Posterior vena cava (tissue), 2 donors: ENCODE measurements around the gene CABP4. TPM values are rescaled to one million over a fixed set of nuclear protein-coding genes. Genes with fewer than 3 reads are reported as not detected.
A peak's percentile ranks its signal among the peaks of the same experiment; 100 is the strongest.
"Not testable (repeated sequence)": the region's sequence is repeated elsewhere in the genome, so short reads cannot be mapped to it uniquely, and the experiment has no call there.

Experiments
- DNase-seq: peaks from one replicate; pipeline ENCODE4 v3.0.0-alpha.2; 2020; ENCODE audit warnings: low spot score
- intact Hi-C, 2 donors: fragments of 100-400 bp; cut with DNase I; formaldehyde crosslinking; loops; one replicate each; pipeline versions ENCODE4 v1.14.1 to v1.14.2; 2022 to 2023
- total RNA-seq, 2 donors: library from RNA; stranded (reverse); fragmentation: NEBNext Ultra II Directional; extraction: Animal tissue kit (Norgen Biotek cat#: 25700); gene quantifications; one replicate each; pipeline ENCODE4 v1.2.1, GENCODE V29; 2021
- donor health status: DM: yes; HTN: yes; CAD: no.
- donor health status: DM: yes; HTN: yes; CAD: no.

CABP4 gene
- total RNA-seq, 2 donors from 2014 or later = 1.2 to 2.2 TPM

DNA sequence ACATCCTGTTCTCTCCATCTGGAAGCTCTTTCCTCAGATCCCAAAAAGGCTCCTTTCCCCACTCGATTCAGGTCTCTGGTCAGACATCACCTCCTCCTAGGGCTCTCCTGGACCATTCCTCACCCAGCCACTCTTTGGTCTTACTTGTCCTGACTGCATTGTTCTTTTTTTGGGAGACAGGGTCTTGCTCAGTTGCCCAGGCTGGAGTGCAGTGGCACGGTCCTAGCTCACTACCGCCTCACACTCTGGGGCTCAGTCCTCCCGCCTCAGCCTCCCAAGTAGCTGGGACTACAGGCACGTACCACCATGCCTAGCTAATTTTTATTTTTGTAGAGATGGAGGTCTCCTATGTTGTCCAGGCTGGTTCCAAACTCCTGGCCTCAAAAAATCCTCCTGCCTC, 9.6 kb upstream of the CABP4 start:
- intact Hi-C loops = no loop called here
- no peak for DNase-seq

DNA sequence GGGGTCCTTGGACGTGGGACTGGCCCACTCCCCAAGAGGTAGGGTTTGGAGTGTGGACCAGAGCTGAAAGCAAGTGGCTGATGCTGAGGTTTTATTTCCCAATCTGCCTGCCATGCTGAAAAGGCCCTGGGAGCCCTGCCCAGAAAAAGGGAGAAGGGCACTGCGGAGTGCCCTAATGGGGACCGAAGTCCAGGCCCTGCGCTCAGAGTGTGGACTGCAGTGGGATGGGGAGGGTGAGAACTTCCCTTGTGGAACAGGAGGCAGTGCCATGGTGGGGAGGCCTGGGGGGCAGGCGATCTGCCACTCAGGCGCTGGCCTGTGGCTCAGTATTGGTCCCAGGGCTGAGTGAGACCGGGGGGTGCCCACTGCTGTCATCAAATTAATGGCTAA, 6.9 kb upstream of the CABP4 start:
- intact Hi-C loops = no loop called here
- no peak for DNase-seq

DNA sequence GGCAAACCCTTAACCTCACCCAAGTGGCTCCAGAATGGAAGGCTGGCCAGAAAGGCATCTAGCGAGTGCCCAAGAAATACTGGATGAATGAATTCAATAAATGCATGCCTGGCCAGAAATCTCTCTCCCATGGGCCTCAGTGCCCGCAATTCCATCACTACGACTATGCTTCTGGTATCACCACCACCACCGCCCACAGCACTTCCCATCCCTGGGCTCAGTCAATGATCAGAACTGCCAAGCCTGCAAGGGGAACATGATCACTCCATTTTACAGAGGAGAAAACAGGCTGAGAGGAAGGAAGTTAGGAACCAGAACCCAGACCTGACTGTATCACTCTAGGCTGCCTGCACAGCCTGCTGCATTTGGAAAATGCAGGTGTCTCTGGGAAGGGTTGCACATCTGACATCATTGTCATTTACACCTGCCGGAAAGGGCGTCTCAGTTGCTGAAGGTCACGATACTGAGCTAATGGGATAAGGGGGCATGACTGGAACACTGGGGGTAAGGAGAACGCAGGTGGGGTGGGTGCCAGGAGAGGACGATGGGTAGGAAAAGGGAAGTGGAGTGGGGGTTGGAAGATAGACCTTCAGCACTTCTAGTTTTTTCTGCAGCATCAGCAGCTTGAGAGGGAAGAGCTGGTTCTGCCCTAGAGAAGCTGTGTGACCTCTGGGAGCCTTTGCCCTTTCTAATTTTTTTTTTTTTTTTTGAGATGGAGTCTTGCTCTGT, 5.9 kb upstream of the CABP4 start:
- DNase-seq = no peak
- intact Hi-C loops = no loop called here

DNA sequence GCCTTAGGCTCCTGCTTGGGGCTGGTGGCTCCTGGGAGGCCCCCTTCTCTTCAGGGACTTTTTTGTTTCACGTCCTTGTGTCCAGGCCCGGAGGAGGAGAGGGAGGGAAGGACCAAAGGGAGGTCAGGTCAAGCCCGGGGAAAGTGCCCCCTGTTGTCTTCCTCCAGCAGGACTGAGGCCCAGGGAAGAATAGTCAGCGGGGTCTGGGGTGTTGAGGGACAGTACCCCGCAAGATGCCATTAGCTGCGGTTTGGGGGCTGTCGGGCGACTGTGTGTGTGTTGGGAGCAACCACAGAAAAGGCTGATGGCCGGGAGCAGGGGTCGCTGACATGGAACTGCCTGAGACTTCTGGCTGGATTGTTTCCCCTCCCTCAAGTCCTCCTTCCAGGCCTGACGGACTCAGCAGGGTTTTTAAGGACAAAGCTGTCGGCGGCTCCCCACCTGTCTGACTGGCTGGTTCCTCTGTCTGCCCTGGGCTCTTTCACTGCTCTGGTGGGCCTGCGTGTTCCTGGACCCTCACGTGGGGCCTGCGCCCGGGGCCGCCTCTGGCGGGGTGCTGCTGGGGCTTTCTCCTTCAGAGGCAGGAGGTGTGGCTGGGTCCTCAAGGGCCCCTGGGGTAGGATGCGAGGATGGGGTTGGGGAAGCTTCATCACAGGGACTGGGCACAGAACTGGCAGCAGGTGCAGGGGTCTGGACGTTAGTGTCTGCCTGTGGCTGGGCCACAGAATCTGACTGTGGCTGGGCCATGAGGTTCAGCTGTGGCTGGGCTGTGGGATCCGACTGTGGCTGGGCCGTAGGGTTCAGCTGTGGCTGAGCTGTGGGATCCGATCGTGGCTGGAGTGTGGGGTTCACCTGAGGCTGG, 4.1 kb upstream of the CABP4 start:
- intact Hi-C loops = no loop called here

DNA sequence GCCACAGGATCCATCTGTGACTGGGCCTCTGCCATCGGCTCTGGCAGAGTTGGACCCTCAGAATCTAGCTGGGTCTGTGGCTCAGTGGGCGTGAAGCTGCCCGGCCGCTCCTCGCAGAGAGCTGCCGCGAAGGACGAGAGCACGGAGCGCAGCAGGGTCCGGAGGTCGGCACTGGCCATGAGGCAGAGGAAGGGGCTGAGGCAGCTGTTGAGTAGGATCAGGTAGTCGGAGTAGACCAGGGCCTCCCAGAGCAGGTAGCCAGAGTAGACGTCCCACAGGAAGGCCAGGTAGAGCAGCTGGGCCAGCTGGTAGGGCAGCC, 3.5 kb upstream of the CABP4 start:
- intact Hi-C loops = no loop called here
- no peak for DNase-seq

More for the DNA sequence above, 4.1 kb upstream of the CABP4 start:
- DNase-seq = no peak

DNA sequence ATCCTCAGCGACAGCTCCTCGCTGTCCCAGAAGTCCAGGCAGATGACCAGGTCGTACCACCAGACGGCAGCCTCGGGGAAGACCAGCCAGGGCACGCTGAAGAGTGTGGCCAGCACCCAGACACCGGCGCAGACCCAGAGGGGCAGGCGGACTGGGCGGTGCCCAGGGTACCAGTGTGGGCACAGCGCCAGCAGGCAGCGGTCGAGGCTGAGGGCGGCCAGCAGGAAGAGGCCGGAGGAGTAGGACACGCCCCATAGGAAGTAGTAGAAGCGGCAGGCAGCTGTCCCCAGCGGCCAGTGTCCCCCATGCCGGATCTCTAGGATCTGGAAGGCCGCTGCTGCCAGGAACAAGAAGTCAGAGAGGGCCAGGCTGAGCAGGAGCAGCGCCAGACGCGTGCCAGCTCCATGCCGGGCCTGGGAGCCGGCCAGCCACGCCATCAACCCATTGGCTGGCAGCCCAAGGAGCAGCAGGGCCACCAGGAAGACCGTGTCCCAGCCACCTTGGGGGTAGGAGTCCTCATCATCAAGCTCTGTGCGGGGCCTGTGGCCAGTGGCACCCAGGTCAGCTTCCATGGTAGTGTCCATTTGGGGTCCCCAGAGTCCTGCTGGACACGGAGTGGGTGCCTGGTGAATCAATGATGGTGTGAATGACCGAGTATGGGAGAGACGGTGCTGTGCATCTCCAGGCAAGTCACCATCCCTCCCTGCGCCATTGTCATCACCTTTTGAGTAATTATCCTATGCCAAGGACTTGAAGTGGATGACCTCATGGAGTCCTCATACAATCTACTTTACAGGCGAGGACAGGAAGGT, 2.8 kb upstream of the CABP4 start, which contains the start of gene GPR152:
GPR152 (minus strand) TSS at position 589 of the 812 bp plus-strand sequence; CDS start at position 584, 5 bp downstream.
- DNase-seq = no peak

DNA sequence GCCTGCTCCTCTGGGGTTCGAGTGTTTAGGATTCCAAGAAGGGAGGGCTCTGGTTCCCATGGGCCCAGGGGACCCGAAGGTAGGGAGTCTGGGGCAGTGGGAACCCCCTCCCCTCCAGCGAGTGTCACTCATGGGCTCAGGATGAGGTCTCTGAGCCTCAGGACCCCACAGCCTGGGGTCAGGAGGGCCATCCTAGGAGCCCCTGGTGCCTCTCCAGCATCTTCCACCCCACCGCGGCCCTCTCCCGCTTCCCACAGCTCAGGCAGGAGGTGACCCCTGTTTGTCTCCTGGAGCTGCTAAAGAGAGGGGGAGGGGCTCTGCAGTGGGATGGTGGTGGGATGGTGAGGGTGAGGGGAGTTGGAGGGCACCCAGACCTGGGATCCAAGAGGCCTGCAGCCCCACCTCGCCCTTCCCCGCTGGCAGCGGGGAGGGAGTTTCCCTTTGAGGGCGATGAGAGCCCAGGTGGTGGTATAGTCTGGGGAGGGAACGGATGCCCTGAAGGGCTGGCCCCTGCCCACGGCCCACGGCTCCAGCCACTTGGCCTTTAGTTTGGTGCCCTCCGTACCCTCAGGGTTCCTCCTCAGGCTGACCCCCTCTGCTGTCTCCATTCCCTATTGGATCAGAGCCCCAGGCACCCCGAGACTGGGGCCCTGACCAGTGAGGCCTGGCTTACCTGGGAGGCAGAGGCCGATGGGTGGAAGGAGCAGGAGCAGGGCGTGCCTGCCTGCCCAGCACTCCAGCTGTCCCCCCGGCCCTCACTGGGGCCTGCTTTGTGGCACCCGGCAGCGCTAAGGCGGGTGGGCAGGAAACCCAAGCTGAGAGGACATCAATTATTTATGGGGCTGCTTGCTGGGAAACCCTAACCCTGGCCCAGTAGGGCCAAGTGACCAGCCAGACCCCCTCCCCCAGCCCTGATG, 1.1 kb upstream of the CABP4 start:
- intact Hi-C loops = no loop called here
- no peak for DNase-seq

More for the DNA sequence above, 2.8 kb upstream of the CABP4 start, which contains the start of gene GPR152:
- intact Hi-C loops = no loop called here

DNA sequence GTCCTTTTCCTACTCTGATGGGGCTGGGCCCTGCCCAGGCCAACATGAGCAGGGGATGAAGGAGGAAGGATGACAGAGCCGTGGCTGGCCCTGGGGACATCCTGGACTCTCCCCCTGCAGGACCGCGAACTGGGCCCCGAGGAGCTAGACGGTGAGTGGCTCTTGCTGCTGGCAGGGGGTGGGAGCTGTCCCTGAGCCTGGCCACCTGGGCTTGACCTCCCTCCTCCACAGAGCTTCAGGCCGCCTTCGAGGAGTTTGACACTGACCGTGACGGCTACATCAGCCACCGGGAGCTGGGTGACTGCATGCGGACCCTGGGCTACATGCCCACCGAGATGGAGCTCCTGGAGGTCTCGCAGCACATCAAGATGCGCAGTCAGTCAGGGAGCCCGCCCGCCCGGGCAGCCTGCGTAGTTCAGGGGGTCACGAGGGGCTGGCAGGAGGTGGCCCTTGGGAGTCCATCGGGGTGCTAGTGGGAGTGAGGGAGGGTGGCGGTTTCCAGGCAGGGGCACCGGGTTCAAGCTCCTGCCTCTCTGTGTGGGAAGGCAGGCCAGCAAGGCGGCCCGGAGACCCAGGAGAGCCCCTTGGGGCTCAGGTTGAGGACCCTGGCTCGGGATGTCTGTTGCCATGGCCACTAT, 1.0 kb downstream of the CABP4 start:
- intact Hi-C loops = no loop called here
- no peak for DNase-seq

DNA sequence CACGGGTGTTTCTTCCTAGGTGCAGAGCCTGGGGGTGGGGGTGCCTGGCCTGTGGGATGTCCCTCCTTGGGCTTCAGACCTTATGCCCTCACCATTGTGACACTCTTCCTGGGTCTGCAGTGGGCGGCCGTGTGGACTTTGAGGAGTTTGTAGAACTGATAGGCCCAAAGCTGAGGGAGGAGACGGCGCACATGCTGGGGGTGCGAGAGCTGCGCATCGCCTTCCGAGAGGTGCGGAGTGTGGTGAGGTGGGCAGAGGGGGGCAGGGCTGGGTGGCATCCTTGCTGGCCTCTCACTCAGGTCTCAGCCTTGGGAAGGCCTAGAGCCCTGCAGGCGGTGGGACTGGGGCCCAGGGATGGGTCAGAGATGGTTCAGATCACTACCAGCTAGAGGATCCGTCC, 2.3 kb downstream of the CABP4 start:
- intact Hi-C loops = no loop called here
- DNase-seq = no peak

DNA sequence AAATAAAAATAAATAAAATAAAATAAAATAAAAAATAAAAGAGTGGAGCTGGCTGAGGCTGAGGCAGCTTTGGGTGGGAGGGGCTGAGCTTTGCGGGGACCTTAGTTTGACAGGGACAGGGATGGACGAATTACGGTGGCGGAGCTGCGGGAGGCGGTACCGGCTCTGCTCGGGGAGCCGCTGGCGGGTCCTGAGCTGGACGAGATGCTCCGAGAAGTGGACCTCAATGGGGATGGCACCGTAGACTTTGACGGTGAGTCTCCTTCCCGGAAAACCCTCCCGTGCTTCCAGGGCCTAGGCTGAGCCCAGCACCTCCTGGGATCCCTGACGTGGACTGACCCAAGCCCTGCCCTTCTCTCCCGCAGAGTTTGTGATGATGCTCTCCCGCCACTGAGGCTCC, 3.1 kb downstream of the CABP4 start:
- intact Hi-C loops = no loop called here
- no peak for DNase-seq

DNA sequence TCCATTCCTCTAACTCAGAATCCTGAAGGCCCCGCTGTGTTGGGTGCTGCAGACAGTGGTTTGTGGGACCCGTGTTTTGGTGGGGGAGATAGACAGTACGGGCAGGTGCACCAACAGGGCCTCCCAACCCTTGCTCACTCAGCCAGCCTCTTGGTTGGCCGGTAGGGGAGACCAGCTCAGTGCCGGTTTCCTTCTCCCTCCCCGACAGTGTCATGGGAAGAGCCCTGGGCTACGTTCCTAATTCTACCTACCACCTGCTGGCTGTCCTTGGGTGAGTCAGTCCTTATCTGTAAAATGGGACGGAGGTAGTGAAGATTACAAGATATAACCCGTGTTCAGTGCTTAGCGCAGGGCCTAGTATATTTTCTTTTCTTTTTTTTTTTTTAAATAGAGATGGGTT, 8.0 kb downstream of the CABP4 start:
- no peak for DNase-seq
- intact Hi-C loops = no loop called here

DNA sequence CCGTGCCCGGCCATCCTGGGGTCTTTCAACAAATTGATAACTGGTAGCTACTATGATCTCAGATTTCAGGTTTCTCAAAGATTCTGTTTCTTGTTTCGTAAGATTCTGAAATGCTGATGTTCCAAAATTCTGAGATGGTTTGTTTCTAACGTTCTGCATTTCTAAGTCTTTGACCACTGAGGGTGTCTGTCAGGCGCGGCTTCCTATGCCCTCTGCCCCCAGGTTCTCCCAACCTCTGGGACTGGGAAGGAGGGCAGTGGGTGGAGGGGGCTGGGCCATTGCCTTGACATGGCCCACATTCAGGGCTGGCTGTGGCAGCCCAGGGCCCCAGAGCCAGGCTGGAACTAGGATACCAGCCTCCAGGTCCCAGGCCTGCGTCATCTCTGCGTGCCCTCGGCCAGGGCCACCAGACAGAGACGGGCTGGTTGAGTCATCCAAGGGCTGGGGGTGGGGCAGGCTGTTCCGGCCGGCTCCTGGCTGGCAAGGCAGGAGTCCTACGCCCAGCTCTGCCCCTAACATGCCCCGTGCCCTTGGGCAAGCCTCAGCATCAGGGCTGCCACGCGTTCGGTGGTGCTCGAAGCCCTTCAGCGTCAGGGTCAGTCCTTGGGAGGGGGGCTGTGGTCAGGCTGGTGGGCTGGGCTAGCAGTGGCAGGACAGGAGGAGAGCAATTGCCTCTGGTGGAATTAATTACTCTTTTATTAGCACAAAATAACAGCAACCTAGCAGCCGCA, 8.7 kb downstream of the CABP4 start:
- peak; percentile 95 for DNase-seq
- intact Hi-C loops = no loop called here

DNA sequence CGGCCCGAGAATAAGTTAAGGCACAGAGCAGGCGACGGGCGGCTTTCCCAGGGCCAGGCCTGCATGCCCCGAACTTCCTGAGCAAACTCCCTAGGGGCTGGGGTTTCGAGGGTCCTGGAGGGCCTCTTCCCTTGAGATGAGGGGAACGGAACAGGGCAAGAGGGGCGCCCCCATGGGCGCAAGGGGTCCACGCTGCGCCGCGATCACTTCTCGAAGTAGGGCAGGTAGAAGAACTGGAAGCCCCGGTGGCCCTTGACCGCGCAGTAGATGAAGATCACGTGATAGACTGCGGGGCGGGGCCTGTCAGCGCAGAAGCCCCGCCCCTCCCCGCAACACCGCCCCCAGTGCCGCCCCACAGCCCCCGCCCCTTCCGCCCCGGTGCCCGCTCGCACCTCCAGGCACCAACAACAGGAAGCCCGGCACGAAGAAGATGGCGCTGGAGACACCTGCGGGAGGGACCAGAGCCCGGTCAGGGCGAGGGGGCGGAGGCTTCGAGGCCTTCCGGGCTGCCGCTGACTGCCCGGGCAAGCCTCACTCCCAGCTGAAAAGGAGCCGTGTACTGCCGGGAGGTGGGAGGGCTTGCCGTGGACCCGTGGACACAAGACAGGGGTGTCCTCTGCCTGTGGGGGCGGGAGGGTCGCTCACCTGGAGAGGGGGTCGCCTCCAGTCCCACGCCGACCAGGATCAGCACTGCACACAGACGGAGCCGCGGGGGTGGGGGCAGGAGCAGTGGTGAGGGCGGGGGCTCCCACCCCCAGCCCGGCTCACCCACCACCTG, 9.4 kb downstream of the CABP4 start:
- intact Hi-C loops = no loop called here
- peak; percentile 96 for DNase-seq

DNA sequence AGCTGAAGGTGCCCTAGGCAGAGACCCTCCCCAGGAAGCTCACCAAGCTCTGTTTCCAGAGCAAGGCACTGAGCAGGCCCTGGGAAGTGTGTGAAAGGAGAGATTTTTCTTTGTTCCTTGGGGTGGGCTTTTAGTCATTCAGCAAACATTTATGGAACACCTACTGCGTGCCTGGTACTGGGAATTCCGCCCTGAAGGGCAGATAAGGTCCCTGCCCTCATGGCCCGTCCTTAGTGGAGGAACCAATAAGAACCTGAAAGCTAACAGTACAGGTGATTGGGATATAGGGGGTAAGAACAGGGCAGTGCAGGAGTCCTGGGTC, 10.0 kb downstream of the CABP4 start:
- intact Hi-C loops = no loop called here

DNA sequence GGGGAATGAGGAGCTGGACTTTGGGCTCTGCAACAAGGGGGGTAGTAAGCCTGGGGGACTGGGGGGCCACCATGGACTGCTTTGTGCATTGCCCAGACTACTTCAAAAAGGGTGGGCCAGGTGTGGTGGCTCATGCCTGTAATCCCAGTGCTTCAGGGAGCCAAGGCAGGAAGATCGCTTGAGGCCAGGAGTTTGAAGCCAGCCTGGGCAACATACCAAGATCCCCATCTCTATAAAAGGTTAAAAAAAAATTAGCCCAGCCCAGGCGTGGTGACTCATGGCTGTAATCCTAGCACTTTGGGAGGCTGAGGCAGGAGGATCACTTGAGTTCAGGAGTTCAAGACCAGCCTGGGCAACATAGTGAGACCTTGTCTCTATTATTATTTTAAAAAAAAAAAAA, 10.4 kb downstream of the CABP4 start:
- intact Hi-C loops, DNase-seq: not testable (repeated sequence)

More for the DNA sequence above, 10.0 kb downstream of the CABP4 start:
- no peak for DNase-seq

DNA sequence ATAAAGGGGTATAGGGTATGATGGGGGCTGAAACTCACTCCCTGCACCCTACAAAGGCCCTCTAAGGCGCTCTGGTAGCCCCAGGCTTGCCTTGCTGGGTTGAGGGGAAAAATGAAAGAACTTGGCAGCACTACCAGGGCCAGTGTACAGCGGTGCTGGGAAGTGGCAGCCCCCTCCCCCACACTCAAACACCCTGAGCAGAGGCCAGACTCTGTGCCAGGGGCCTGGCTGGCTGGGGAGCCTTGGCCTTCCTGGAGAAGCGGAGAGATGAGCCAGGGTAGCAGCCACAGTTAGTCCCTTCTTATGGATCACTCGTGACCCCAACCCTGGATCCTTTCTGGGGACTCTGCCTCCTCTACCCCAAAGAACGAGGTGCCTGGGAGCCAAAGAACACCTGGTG, 11.2 kb downstream of the CABP4 start:
- intact Hi-C loops = no loop called here
- DNase-seq = no peak
